Activated CD4-positive, alpha-beta T cell treated with anti-CD3 and anti-CD28 coated beads for 24 hours (primary cell): ENCODE data around the gene TANK.
"Not testable (repeated sequence)": the region's sequence is repeated elsewhere in the genome, so short reads cannot be mapped to it uniquely, and the experiment has no call there.

Source experiments
- DNase-seq, 2 donors: peaks; one replicate each; pipeline ENCODE4 v3.0.0-alpha.2; 2020; ENCODE audit warnings: low read depth in 2 of 2

Gene TANK

GRCh38 chr2:161160226-161161073 lies at the start of gene TANK:
Gene TANK (plus strand): TSS chr2:161160428. CDS start chr2:161179663, 19,235 bp downstream.
- peak; percentile 77 to 80 for DNase-seq

GRCh38 chr2:161111531-161111930 lies 48.7 kb upstream of the TANK start:
- DNase-seq = no peak

GRCh38 chr2:161112908-161113307 lies 47.3 kb upstream of the TANK start:
- no peak for DNase-seq

GRCh38 chr2:161113693-161114575 lies 46.3 kb upstream of the TANK start:
- DNase-seq = no peak

GRCh38 chr2:161115205-161115604 lies 45.0 kb upstream of the TANK start:
- DNase-seq = no peak

- DNase-seq = no peak
These were observed 44.4 kb upstream of the TANK start for GRCh38 chr2:161115605-161116380.

GRCh38 chr2:161116509-161116908 lies 43.7 kb upstream of the TANK start:
- DNase-seq = no peak

GRCh38 chr2:161117506-161117905 lies 42.7 kb upstream of the TANK start:
- no peak for DNase-seq

GRCh38 chr2:161118722-161119121 lies 41.5 kb upstream of the TANK start:
- no peak for DNase-seq

GRCh38 chr2:161119483-161119882 lies 40.7 kb upstream of the TANK start:
- DNase-seq = no peak

- DNase-seq = no peak
These were observed 39.5 kb upstream of the TANK start for GRCh38 chr2:161120775-161121174.

GRCh38 chr2:161121622-161122021 lies 38.6 kb upstream of the TANK start:
- DNase-seq = no peak

- DNase-seq = no peak
These were observed 37.3 kb upstream of the TANK start for GRCh38 chr2:161122772-161123530.

GRCh38 chr2:161123531-161124030 lies 36.6 kb upstream of the TANK start:
- no peak for DNase-seq

- DNase-seq = no peak
These were observed 36.0 kb upstream of the TANK start for GRCh38 chr2:161124201-161124600.

- DNase-seq = no peak
These were observed 31.3 kb upstream of the TANK start for GRCh38 chr2:161128885-161129284.

GRCh38 chr2:161130354-161130753 lies 29.9 kb upstream of the TANK start:
- no peak for DNase-seq

GRCh38 chr2:161131074-161131680 lies 29.1 kb upstream of the TANK start:
- no peak for DNase-seq

- DNase-seq = no peak
These were observed 28.4 kb upstream of the TANK start for GRCh38 chr2:161131804-161132203.

GRCh38 chr2:161132384-161132783 lies 27.8 kb upstream of the TANK start:
- DNase-seq = not testable (repeated sequence)

- no peak for DNase-seq
These were observed 26.9 kb upstream of the TANK start for GRCh38 chr2:161133366-161133765.
